A549 (cell line): ENCODE results near the gene CXADR. TPM values are rescaled to one million over a fixed set of nuclear protein-coding genes. Genes with fewer than 3 reads are reported as not detected.

ENCODE experiments used
- ATAC-seq, 2 experiments: fragments of 200-7000 bp in 1 of 2; fragments of >200 bp in 1 of 2; cut with Nextera tagmentation in 1 of 2; cut with Tn5 transposase in 1 of 2; 3 replicates each; pipeline versions ENCODE4 v1.8.0 to v1.9.1; 2018 to 2020; ENCODE audit warnings: mild to moderate bottlenecking in 1 of 2, moderate library complexity in 1 of 2
- CTCF ChIA-PET: fragments of 300-600 bp; sonication (Branson Sonifier 250); formaldehyde crosslinking; extraction: SDS; loops from one replicate; lab custom pipeline; 2021; ENCODE audit warnings: antibody characterized with exemption, inconsistent platforms; lab: Yijun Ruan, JAX
- POLR2A ChIA-PET: fragments of 350-600 bp; formaldehyde crosslinking; extraction: SDS; loops from one replicate; lab custom pipeline; 2021; ENCODE audit warnings: antibody characterized with exemption, inconsistent platforms; lab: Yijun Ruan, JAX
- DNase-seq, 2 experiments: peaks; one replicate each; pipeline versions ENCODE4 v3.0.0 to v3.0.0-alpha.2; 2011 to 2016; ENCODE audit warnings: low read depth in 1 of 2, low spot score in 1 of 2
- FAIRE-seq: peaks from 2 replicates; lab custom pipeline; 2011; peaks lifted over from hg19 to GRCh38; lab: Jason Lieb, UNC
- H3K27ac ChIP-seq, 2 experiments: fragments of >200 bp; sonication (Bioruptor Twin); formaldehyde crosslinking; 3 replicates each; pipeline ENCODE4 v1.5.1; 2016 to 2017
- H3K4me1 ChIP-seq: fragments of >200 bp; sonication (Bioruptor Twin); formaldehyde crosslinking; 3 replicates; pipeline ENCODE4 v1.6.1; 2016
- H3K4me2 ChIP-seq: fragments of >200 bp; sonication (Bioruptor Twin); formaldehyde crosslinking; 3 replicates; pipeline ENCODE4 v1.6.1; 2016
- H3K4me3 ChIP-seq: fragments of >200 bp; sonication (Bioruptor Twin); formaldehyde crosslinking; 3 replicates; pipeline ENCODE4 v1.5.1; 2016
- H3K9me3 ChIP-seq: fragments of >200 bp; sonication (Bioruptor Twin); formaldehyde crosslinking; 3 replicates; pipeline ENCODE4 v1.6.1; 2016
- ATOH8 ChIP-seq: fragments of 250-450 bp; sonication (Bioruptor Pico); IDR thresholded peaks from 2 replicates; pipeline ENCODE4 v1.5.0; 2020; ENCODE audit warnings: low read depth, mild to moderate bottlenecking, moderate library complexity
- CEBPB ChIP-seq, 2 experiments: fragments of >200 bp in 1 of 2; sonication (Bioruptor Twin) in 1 of 2; formaldehyde crosslinking in 1 of 2; IDR thresholded peaks; 2 replicates each; pipeline ENCODE4 v1.6.1; 2012 to 2016
- CHD2 ChIP-seq: fragments of 150-350 bp; IDR thresholded peaks from 2 replicates; pipeline ENCODE4 v1.6.1; 2014; ENCODE audit warnings: low read length; ENCODE audit not compliant: partially characterized antibody
- EHF ChIP-seq: fragments of 250-450 bp; sonication (Bioruptor Pico); IDR thresholded peaks from 2 replicates; pipeline ENCODE4 v1.5.0; 2020; ENCODE audit warnings: mild to moderate bottlenecking
- FOSB ChIP-seq: fragments of 250-450 bp; sonication (Bioruptor Pico); IDR thresholded peaks from 2 replicates; pipeline ENCODE4 v1.5.0; 2020; ENCODE audit warnings: mild to moderate bottlenecking, moderate library complexity
- FOSL2 ChIP-seq, 2 experiments: fragments of 450-650 bp in 1 of 2; fragments of >200 bp in 1 of 2; sonication (Bioruptor Twin) in 1 of 2; formaldehyde crosslinking; IDR thresholded peaks; 2 replicates each; pipeline versions ENCODE4 v1.5.0 to v1.6.1; 2016 to 2020; ENCODE audit warnings: mild to moderate bottlenecking in 1 of 2, moderate library complexity in 1 of 2
- FOXS1 ChIP-seq: fragments of 250-450 bp; sonication (Bioruptor Pico); IDR thresholded peaks from 2 replicates; pipeline ENCODE4 v1.5.0; 2020; ENCODE audit warnings: mild to moderate bottlenecking, moderate library complexity
- GATA3 ChIP-seq: IDR thresholded peaks from 2 replicates; pipeline ENCODE4 v1.6.1; 2012; ENCODE audit warnings: borderline replicate concordance
- HEYL ChIP-seq: fragments of 250-450 bp; sonication (Bioruptor Pico); IDR thresholded peaks from 2 replicates; pipeline ENCODE4 v1.8.0; 2021; ENCODE audit warnings: mild to moderate bottlenecking, moderate library complexity
- HOXB5 ChIP-seq: fragments of 250-450 bp; sonication (Bioruptor Pico); IDR thresholded peaks from 2 replicates; pipeline ENCODE4 v1.5.0; 2020; ENCODE audit warnings: mild to moderate bottlenecking, moderate library complexity
- JUN ChIP-seq, 2 experiments: fragments of >200 bp; sonication (Bioruptor Twin); formaldehyde crosslinking; IDR thresholded peaks; 2 replicates in 1 of 2; 3 replicates in 1 of 2; pipeline ENCODE4 v1.6.1; 2016 to 2017
- JUNB ChIP-seq: fragments of >200 bp; sonication (Bioruptor Twin); formaldehyde crosslinking; IDR thresholded peaks from 2 replicates; pipeline ENCODE4 v1.6.1; 2016
- KDM5A ChIP-seq: fragments of 200-600 bp; sonication (generic); IDR thresholded peaks from 2 replicates; pipeline ENCODE4 v1.6.1; 2016; ENCODE audit warnings: antibody characterized with exemption, mild to moderate bottlenecking
- MAFK ChIP-seq: fragments of 450-650 bp; IDR thresholded peaks from 2 replicates; pipeline ENCODE4 v1.6.1; 2014; ENCODE audit not compliant: partially characterized antibody
- NR3C1 ChIP-seq: fragments of >200 bp; sonication (Bioruptor Twin); formaldehyde crosslinking; IDR thresholded peaks from 3 replicates; pipeline ENCODE4 v1.6.1; 2017
- POLR2A ChIP-seq: IDR thresholded peaks from 2 replicates; pipeline ENCODE4 v1.6.1; 2012; ENCODE audit warnings: mild to moderate bottlenecking, low read length
- REST ChIP-seq: fragments of 200-600 bp; sonication (generic); IDR thresholded peaks from 2 replicates; pipeline ENCODE4 v1.6.1; 2016; ENCODE audit warnings: antibody characterized with exemption, mild to moderate bottlenecking, moderate library complexity
- SMC3 ChIP-seq: fragments of >200 bp; sonication (Bioruptor Twin); formaldehyde crosslinking; IDR thresholded peaks from 3 replicates; pipeline ENCODE4 v1.6.1; 2018; ENCODE audit warnings: inconsistent platforms
- SREBF2 ChIP-seq: fragments of 450-650 bp; IDR thresholded peaks from 2 replicates; pipeline ENCODE4 v1.6.1; 2014; ENCODE audit warnings: mild to moderate bottlenecking, moderate library complexity
- TFCP2L1 ChIP-seq: fragments of 250-450 bp; sonication (Bioruptor Pico); IDR thresholded peaks from 2 replicates; pipeline ENCODE4 v1.5.0; 2021; ENCODE audit warnings: mild to moderate bottlenecking
- WGBS: methylation state at CpG from one replicate; pipeline ENCODE4 v1.1.6; 2017; ENCODE audit errors: missing lambda C conversion rate; 5-methylcytosine and 5-hydroxymethylcytosine counted together
- polyA plus RNA-seq, 4 experiments: library from polyadenylated mRNA; depleted of rRNA in 3 of 4; stranded (reverse); fragments of >200 nt; fragmentation: RNase III in 1 of 4; extraction: RNeasy Plus Mini Kit Qiagen cat#74134 plus additional on column Dnase treatment in 1 of 4; gene quantifications; 2 replicates in 3 of 4; 3 replicates in 1 of 4; pipeline ENCODE4 v1.2.3, GENCODE V29; 2011 to 2017

CXADR gene
- polyA plus RNA-seq, 2 of the 4 experiments (the other 2 are of a cell fraction): 7.7 to 21.7 TPM

GRCh38 chr21:17527240-17527639 is 14.4 kb downstream of the CXADR start:
- FAIRE-seq: no peak
- CTCF ChIA-PET: interaction anchor here (1.9 to 2.7 kb wide), 2 partner anchors 27 to 140 kb away, joined by 5 to 9 read pairs; no protein-coding TSS in a partner anchor
- WGBS: 2% methylated on average over 2 of the region's 2 CpGs
- H3K27ac ChIP-seq: peak overlapping the region; percentile 57 to 65; a peak in 5 of 6 replicates
- TF ChIP-seq TFCP2L1 (CRISPR knock-in tag) (no peak), FOSL2 (IDR thresholded peaks at IDR 0.05) (no peak), FOSL2 (CRISPR knock-in tag; IDR thresholded peaks at IDR 0.05) (peak; percentile 59), GATA3 (peak; percentile 94), JUN (IDR thresholded peaks at IDR 0.05) (peak in 1 of 2 experiments; percentile 51; a peak in 1 of 5 replicates), JUNB (peak; percentile 49; the same call in 1 of the 2 replicates), POLR2A (no peak)
- TF ChIP-seq, all 56 proteins: peak for 4
- DNase-seq (peak in 1 of 2 experiments; percentile 77), ATAC-seq (peak; percentile 91 to 94)
- Histone ChIP-seq H3K4me1 (peaks cover 43% of the 10 kb centered on the region), H3K4me3 (no peak overlapping the region), H3K9me3 (no peaks in the 10 kb centered on the region), H3K4me2 (peak overlapping the region; percentile 78)
- POLR2A ChIA-PET: no interaction called here

GRCh38 chr21:17527711-17528110 is 14.9 kb downstream of the CXADR start:
- FAIRE-seq (no peak), DNase-seq (no peak), ATAC-seq (no peak; a peak in 1 of 6 replicates)
- H3K4me2 ChIP-seq: peak overlapping the region; percentile 78
- no peaks in the 10 kb centered on the region for H3K9me3 ChIP-seq
- H3K4me3 ChIP-seq: no peak overlapping the region
- CTCF ChIA-PET: interaction anchor here (1.9 to 2.7 kb wide), 2 partner anchors 27 to 141 kb away, joined by 5 to 9 read pairs; no protein-coding TSS in a partner anchor
- no peak for TF ChIP-seq HOXB5 (CRISPR knock-in tag)
- TF ChIP-seq TFCP2L1 (CRISPR knock-in tag): no peak
- no peak for TF ChIP-seq HEYL (CRISPR knock-in tag)
- TF ChIP-seq FOXS1 (CRISPR knock-in tag): no peak
- TF ChIP-seq EHF: no peak
- no peak for TF ChIP-seq FOSB (CRISPR knock-in tag)
- no peak for TF ChIP-seq MAFK
- TF ChIP-seq SREBF2: no peak
- no peak for TF ChIP-seq REST
- TF ChIP-seq SMC3: no peak
- TF ChIP-seq ATOH8 (CRISPR knock-in tag): no peak
- TF ChIP-seq CHD2: no peak
- TF ChIP-seq KDM5A: no peak
- no peak for TF ChIP-seq CEBPB (IDR thresholded peaks at IDR 0.05)
- TF ChIP-seq GATA3: no peak
- WGBS: 5% methylated on average over 5 of the region's 5 CpGs
- POLR2A ChIA-PET: no interaction called here
- H3K4me1 ChIP-seq: peaks cover 38% of the 10 kb centered on the region
- peak overlapping the region; percentile 57 to 65; a peak in 5 of 6 replicates for H3K27ac ChIP-seq

- ATAC-seq (no peak), DNase-seq (no peak), FAIRE-seq (no peak)
- 94% methylated on average over 5 of the region's 5 CpGs for WGBS
- no peak overlapping the region for H3K27ac ChIP-seq
- H3K4me1 ChIP-seq: peaks cover 30% of the 10 kb centered on the region; the same call in 2 of the 3 replicates
- CTCF ChIA-PET: interaction anchor here (1.1 to 1.4 kb wide), 2 partner anchors 17 to 25 kb away, joined by 4 to 6 read pairs; no protein-coding TSS in a partner anchor
- no peak overlapping the region for H3K4me3 ChIP-seq
- TF ChIP-seq NR3C1 (no peak), FOSB (CRISPR knock-in tag) (no peak)
- TF ChIP-seq, all 56 proteins: peak for 0
- POLR2A ChIA-PET: no interaction called here
- Histone ChIP-seq H3K9me3 (no peaks in the 10 kb centered on the region), H3K4me2 (no peak overlapping the region)
Observed at GRCh38 chr21:17529648-17530047, 16.8 kb downstream of the CXADR start.
